HEK293T (cell line): ENCODE results near the gene CAD.

Experiments
- ARNT ChIP-seq: fragments of 450-650 bp; IDR thresholded peaks from 2 replicates; pipeline ENCODE4 v1.6.1; 2017; ENCODE audit warnings: mild to moderate bottlenecking
- BHLHE40 ChIP-seq: fragments of 450-650 bp; IDR thresholded peaks from 2 replicates; pipeline ENCODE4 v1.6.1; 2016; ENCODE audit warnings: mild to moderate bottlenecking, moderate library complexity, borderline replicate concordance
- ELF4 ChIP-seq: fragments of 450-650 bp; IDR thresholded peaks from 2 replicates; pipeline ENCODE4 v1.6.1; 2017; ENCODE audit warnings: antibody characterized with exemption
- FOXA1 ChIP-seq: fragments of 450-650 bp; IDR thresholded peaks from 2 replicates; pipeline ENCODE4 v1.6.1; 2016; ENCODE audit warnings: mild to moderate bottlenecking
- FOXK2 ChIP-seq: fragments of 450-650 bp; IDR thresholded peaks from 2 replicates; pipeline ENCODE4 v1.6.1; 2016; ENCODE audit warnings: mild to moderate bottlenecking
- FOXM1 ChIP-seq: fragments of 450-650 bp; IDR thresholded peaks from 2 replicates; pipeline ENCODE4 v1.6.1; 2017; ENCODE audit warnings: mild to moderate bottlenecking, borderline replicate concordance
- HDGF ChIP-seq: fragments of 450-650 bp; IDR thresholded peaks from 2 replicates; pipeline ENCODE4 v1.6.1; 2017; ENCODE audit warnings: antibody characterized with exemption, borderline replicate concordance
- LEF1 ChIP-seq: fragments of 450-650 bp; IDR thresholded peaks from 2 replicates; pipeline ENCODE4 v1.6.1; 2017; ENCODE audit warnings: mild to moderate bottlenecking, borderline replicate concordance
- NFRKB ChIP-seq: fragments of 450-650 bp; IDR thresholded peaks from 2 replicates; pipeline ENCODE4 v1.6.1; 2016; ENCODE audit warnings: mild to moderate bottlenecking, moderate library complexity
- PKNOX1 ChIP-seq: fragments of 450-650 bp; IDR thresholded peaks from 2 replicates; pipeline ENCODE4 v1.6.1; 2016
- SP1 ChIP-seq: fragments of 450-650 bp; IDR thresholded peaks from 2 replicates; pipeline ENCODE4 v1.6.1; 2017
- SUZ12 ChIP-seq: fragments of 450-650 bp; IDR thresholded peaks from 2 replicates; pipeline ENCODE4 v1.6.1; 2016; ENCODE audit warnings: mild to moderate bottlenecking
- TARDBP ChIP-seq: fragments of 450-650 bp; IDR thresholded peaks from 2 replicates; pipeline ENCODE4 v1.6.1; 2016
- ZNF384 ChIP-seq: fragments of 450-650 bp; IDR thresholded peaks from 2 replicates; pipeline ENCODE4 v1.6.1; 2016

- TF ChIP-seq FOXA1 = no peak
- TF ChIP-seq BHLHE40 = no peak
- TF ChIP-seq FOXM1 = no peak
- no peak for TF ChIP-seq HDGF
- no peak for TF ChIP-seq ARNT
- TF ChIP-seq SP1 = no peak
- TF ChIP-seq TARDBP = no peak
- no peak for TF ChIP-seq NFRKB
- TF ChIP-seq PKNOX1 = no peak
- no peak for TF ChIP-seq ZNF384
- no peak for TF ChIP-seq LEF1
- TF ChIP-seq SUZ12 = no peak
- no peak for TF ChIP-seq ELF4
- no peak for TF ChIP-seq FOXK2
Observed at GRCh38 chr2:27194538-27195354, 22.4 kb upstream of the CAD start.
